ENCODE measurements around the gene TNKS2.

- no peak for TF ChIP-seq CTCF (IDR thresholded peaks at IDR 0.05; ENCODE audit: insufficient read depth, low read length, poor library complexity, severe bottlenecking)
- TF ChIP-seq EZH2phosphoT487 (conservative IDR thresholded peaks at IDR 0.05; ENCODE audit: low read length), result no peak
Measured at GRCh38 chr10:91865562-91866081, 67.4 kb downstream of the TNKS2 start.

All from SU-DHL-6 (cell line).